GM21723 (cell line): Measurements from ENCODE around the gene TXNDC2.
"Not testable (repeated sequence)": the region's sequence is repeated elsewhere in the genome, so short reads cannot be mapped to it uniquely, and the experiment has no call there.

ENCODE experiments used
- ATAC-seq: cut with Tn5 transposase; IDR thresholded peaks from one replicate; pipeline ENCODE4 v1.9.1; 2021; ENCODE audit warnings: mild to moderate bottlenecking, moderate library complexity; ENCODE audit not compliant: unreplicated experiment

TXNDC2 gene

DNA sequence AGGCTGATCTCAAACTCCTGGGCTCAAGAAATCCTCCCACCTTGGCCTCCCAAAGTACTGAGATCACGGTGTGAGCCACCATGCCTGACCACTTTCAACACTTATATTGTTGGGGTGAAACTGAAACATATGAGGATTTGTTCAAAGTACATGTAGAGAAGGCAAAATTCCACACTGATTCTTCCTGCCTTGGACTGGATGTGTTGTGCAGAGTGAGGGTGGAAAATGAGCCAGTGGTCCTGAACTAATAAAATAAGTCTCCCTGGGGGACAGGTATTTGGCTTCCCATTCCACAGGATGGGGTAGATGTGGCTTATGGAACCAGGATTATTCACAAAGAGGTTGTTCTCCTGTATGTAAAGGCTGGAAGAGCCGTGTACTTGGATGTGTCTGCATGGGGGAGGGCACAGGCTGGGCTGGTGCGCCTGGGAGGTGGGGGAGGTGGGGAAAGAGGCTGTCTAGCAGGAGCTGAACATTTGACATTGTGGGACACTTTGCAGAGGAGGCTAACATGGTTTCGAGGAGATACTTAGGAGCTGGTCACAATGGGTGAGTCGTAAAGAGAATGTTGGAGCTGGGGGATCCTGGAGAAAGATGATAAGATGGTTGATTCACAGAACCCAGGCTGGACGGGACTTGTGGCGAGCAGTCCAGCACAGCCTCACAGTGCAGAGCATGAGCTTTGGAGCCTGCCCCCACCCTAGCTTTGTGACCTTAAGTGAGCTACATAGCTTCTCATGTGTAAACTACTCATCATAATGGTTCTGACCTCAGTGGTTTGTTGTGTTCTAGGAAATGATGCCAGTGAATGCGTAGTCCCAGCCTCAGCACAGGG lies at the start of gene TXNDC2:
Gene TXNDC2, plus strand, starts transcription at position 804 of the 835 bp plus-strand sequence. CDS start 708 bp downstream, outside the sequence.
- no peak for ATAC-seq

DNA sequence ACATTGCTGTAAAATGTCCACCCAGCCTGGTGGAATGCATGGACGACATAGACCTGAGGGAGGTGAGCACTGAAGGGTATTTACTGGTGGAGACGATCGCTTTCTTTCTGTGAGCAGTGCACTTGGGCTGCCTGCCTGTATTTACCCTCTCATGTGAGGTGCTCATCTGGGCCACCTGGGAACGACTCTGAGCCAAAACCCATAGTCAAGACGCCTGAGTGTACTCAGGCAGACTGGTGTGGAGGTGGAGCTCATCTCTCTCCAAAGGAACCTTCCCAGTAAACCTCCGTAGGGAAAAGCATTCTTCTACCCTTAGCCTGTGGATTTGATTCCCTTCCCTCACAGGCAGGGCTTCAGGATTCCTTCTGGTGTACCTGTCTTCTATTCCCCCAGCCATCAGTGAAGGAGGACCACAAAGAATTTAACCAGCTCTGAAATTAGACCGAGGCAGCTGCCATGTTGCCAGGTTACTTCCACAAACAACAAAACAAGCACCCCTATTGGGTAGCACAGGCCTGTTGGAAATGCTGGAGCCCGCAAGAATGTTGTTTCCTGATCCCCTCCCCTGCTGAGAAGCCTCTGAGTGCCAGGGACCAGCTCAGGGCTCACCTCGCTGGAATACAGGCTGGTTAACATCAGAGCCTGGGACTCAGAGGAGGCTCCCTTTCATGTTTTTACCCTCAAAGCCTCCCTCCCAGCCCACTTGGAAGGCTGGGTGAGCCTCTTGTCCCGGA lies 47.5 kb upstream of the TXNDC2 start:
- no peak for ATAC-seq

DNA sequence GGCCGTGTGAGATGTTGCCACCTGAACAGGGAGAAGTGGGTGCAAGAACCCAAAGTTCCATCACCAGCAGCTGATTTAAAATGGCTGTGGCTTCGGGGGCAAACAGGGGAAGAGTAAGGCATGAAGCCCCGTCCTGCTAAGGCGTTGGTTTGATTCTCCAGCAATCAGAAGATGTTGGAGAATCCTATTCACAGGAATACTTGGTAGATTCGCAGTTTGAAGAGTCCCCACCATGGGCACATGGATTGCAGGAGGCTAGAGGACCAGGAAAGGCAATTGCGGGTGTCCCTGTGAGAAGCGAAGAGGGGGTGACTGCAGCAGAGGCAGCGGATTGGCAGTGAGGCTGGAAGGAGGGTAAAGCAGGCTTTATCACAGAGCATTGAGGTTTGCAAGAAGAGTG lies 46.6 kb upstream of the TXNDC2 start:
- ATAC-seq, result no peak

DNA sequence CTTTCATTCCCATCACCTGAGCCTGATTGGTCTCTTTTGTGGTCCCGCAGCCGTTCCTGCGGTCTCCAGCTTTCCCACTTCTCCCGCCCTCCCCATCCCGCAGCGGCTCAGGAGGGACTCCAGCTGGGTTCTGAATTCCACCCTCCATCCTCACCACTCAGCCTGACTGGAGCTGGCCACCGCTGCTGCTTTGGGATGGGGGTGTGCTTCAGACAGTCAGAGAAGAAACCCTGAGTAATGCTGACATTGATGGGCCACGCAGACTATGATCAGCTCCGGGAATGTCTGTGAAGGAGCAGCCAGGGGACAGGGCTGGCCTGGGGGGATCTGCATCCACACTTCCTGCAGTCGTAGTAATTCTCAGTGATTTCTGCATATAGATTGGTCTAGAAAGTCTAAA lies 45.9 kb upstream of the TXNDC2 start:
- ATAC-seq, result no peak

DNA sequence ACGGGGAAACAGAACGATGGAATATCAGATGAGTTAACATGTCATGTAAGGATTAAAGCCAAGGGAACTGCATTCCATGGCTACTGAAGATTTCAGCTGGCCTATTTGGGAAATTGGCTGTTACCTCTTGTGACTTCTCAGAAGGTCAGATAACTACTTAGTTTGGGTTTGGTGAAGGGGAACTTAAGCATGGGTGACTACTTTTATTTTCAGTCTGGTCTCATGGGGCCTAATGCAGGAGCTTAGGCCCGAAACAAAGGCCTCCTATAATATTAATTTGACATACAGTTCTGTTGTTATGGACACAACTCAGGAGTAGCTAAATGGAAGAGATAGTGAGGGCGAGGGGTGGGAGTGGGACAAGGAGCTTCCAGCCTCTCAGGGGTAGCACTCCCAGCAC lies 44.0 kb upstream of the TXNDC2 start:
- ATAC-seq, result no peak

DNA sequence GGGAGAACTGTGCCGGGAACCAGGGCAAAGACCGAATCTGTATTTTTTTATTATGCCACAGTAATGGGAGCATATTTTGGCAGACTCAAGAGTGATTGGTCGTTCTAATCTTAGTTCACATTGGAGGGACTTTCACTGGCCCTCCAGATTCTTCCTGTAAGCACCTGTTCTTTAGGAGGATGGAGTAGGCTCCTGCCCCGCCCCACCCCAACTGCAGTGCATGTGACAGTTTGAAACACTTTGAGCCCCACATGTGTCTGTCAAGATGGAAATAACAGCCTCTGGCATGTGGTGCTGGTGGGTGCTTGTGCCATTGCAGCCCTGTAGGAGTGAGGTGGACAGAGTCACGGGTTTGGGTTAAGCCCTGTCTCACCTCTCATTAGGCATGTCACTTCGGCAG lies 43.3 kb upstream of the TXNDC2 start:
- ATAC-seq, result no peak

DNA sequence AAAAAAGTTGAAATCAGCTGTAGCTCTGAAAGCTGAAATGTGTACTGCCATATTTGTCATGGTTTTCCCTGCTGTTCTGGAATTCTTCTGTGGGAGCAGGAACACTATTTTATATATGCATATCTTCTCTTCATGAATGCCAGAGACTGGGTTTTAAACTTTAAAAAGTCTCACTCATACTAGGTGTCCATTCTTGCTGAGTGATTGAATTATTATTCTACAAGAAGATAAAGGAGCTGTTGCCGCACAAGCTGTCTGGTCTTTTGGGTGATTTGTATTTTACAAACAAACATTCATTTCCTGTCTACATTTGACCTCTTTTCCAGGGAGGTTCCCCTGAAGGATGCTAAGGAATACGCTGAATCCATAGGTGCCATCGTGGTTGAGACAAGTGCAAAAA lies 40.5 kb upstream of the TXNDC2 start:
- ATAC-seq, result no peak

DNA sequence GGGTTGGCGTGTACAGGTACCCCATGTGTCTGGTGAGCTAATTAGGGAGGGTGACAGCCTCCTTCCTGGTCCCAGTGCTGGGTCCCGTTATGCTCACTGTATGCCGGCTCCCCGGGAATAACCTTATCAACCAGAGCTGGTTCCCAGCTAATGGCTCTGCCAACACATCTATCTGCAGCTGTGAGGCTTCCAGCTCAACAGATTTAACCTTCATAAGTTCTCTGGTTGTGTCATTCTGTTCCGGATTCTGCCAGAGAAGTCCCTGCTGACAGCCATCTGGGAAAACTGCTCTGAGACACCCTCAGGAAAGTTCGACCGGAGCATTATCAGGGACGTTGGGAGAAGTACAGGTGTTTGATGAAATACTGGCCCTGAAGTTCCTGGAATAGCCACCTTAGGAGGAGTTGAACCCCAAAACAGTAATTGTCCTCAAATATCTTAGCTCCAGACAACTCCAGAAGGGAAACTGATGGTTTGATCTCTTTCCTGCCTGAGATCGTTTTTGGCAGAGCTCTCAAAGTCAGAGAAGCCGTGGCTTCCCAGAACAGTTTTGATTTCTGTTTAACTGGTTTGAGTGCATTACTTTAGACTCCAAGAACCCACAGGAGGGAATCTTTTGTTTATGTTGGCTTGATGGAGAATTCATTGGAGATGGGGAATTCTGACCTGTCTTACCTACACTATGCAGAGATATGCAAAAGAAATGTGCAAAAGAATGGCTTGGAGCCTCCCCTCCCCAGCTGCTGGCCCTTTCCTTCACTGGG lies 39.4 kb upstream of the TXNDC2 start:
- ATAC-seq, result no peak

DNA sequence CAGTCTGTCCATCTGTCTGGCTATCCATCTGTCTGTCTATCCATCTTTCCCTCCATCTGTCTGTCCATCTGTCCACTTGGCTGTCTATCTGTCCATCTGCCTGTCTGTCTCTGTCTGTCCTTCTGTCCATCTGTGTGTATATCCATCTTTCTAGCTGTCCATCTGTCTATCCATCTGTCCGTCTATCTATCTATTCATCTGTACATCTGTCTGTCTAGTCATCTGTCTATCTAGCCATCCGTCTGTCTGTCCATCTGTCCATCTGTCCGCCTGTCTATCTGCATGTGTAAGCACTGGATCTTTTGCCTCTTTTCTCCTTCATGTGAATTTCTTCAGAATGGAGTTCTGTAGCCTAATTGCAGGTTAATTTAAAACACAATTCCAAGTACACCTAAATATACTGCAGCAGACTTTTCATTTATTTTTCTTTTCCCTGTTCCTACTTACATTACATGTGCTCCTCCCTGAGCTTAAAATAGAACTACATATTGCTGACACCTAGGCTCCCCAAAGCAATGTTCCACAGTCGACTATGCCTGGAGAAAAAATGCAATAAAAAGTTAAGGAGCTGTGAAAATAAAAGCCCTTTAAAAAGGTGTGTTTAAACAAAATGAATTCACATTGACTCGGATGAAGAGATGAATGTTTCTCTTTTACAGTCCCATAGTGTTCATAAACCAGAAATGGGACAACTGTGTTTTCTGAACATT lies 37.4 kb upstream of the TXNDC2 start:
- no peak for ATAC-seq

DNA sequence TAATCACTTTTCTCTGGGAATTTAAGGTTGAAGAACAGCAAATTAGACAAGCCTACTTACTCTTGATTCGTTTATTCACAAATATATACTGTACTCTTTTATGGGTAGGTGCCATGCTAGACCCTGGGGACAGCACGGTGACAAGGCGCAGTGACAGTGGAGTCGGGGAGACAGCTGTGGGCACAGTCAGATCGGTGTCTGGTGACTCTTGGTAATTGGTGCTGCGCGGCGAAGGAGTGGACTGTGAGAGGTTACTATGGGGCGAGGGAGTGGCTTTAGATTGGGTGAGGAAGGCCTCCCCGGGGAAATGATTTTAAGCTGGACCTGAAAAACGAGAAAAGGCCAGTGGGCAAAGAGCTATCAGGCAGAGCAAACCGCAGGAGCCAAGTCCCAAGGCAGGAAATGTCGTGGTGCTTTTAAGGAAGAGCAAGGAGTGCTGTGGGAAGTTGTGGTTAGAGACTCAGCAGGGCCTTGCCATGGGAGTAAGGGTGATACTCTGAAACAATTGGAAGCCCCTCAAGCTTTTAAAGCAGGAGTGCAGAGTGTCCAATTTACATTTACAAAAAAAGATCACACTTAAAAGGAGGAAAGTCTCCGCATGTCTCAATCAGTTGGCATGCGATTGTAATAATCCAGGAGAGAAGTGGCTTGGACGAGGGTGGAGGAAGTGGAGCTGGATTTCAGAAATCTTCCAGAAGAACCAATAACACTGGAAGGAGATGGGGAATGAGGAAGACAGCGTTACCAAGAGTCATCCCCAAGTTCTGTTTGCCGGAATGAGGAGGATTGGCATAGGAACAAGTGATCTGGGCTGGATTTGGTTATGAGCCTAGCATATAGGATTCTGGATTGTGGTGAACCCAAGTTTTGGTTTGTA lies 36.1 kb upstream of the TXNDC2 start:
- ATAC-seq, result no peak

DNA sequence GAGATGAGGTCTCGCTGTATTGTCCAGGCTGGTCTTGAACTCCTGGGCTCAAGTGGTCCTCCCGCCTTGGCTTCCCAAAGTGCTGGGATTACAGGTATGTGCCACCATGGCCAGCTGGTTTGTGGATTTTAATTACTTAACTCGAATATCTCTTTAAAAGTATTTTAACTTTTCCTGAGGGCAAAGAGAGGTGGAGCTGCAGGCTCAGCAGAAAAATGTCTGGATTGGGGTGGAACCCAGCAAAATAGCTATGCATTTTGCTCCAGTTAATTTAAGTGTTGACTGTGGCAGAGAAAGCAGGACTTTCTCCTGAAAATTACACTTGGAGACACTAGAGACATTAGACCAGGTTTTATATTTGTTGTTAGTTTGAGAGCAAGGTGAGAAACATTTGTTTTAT lies 35.5 kb upstream of the TXNDC2 start:
- no peak for ATAC-seq

DNA sequence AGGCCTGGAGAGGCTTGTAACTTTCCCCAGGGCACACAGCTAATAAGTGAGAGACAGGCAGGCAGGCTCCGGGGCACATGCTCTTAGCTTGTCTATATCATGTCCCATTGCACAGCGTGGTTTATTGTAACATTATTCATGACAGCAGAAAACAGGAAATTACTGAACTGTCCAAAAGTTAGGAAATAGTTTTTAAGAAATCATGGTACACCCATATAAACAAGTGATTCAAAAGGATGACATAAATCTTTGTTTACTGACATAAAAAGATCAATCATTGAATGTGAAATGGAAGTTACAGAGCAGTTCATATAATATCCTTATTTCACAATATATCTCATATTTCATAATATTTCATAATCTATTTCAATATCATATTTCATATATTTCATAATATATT lies 34.3 kb upstream of the TXNDC2 start:
- no peak for ATAC-seq

DNA sequence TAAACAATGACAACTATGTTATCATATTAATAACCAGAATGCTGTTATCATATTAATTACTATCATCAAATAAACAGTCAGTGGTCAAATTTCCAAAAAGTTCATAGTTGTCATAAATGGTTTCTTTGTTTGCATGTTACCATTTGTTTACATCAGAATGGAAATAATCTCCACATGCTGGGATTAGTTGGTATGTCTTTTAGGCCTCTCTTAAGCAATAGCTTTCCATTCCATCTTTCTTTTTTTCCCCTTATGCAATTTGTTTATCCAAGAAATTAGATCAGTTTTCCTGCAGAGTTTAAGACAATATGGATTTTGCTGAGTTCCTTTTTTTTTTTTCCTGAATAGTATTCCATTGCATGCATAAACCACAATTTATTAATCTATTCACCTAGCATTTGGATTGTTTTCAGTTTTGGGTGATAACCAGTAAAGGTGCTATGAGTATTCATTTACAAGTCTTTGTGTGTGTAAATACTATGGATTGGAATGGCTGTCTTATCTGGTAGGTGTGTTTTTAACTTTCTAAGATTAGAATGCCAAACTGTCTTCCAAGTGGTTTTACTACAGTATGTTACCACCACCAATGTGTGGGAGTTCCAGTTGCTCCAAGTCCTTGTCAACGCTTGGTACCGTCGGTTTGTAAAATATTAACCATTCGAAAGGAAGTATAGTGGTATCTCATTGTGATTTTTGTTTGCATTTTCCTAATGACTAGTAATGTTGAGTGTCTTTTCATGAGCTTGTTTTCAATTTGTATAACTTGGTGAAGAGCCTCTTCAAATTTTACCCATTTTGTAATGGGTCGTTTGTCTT lies 33.3 kb upstream of the TXNDC2 start:
- ATAC-seq, result no peak

DNA sequence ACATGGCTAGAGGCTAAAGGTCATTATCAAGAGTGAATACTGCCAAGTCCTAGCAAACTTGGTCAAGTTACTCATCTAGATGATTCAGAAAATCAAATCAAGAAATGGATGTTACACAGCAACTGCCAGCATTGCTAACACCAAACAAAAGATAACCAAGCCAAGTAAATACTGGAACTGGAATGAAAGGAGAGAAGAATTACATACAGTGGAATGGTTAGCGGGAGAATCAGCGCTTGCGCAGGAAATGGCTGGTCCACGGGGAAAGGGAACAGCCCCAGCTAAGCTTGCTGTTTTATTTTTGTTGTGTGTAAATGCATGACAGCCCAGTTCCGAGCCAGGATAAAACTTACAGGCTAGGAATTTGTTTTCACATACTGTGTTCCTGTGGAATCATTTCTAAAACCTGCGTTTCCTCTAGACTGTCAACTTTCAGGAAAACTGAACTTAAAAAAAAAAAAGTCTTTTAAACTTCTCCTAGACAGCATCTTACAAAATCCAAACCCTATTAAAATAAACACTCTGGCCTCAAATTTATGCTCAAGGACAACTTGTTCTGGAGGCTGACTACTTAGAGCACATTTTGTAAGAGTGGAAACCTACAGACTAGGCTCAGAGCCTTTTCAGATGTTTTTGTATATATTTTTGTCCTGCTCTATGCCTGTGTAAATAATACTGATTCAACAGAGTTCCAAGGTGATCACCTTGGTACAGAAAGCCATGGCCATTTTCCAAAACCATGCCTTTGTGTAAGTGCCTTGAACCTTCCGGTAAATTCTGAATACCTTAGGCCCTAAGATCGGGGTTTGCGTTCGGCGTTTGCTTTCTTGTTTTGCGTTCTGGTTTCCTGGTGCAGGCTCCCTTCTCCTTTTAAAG lies 30.7 kb upstream of the TXNDC2 start:
- ATAC-seq, result no peak

DNA sequence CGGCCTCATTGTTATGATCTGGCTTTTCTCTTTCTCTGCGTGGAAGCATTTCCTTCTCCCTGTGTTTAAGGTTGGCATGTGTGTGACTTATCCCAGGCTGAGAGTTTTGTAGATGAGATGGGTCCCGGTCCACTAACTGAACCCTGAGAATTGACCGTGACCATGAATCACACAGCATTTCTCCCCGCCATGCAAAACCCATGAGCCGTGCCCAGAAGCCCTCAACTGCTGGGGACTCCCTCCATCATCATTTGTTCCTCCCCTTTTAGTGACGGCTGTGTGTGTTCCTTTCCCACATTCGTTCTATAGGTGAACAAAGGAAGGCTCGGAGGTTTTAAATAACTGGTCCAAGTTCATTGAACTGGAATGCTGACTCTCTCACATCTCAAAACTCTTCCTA lies 30.1 kb upstream of the TXNDC2 start:
- no peak for ATAC-seq

DNA sequence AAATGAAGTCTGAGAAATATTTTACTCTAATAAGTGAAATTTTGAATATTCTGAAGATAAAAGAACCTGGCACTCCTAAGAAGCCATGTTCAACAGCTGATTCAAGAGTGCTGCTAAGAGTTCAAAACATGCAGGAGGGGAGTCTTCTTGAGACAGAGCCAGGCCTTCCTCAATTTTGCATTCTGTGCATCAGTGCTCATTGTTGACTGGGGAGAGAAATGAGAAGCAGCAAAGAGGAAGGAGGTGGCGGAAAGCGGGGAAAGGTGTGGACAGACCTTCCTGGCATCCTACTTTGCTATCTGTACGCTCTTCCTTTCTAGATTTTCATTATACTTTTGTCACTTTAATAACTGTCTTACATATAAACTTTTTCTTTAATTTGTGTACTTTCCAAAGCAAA lies 29.7 kb upstream of the TXNDC2 start:
- no peak for ATAC-seq

DNA sequence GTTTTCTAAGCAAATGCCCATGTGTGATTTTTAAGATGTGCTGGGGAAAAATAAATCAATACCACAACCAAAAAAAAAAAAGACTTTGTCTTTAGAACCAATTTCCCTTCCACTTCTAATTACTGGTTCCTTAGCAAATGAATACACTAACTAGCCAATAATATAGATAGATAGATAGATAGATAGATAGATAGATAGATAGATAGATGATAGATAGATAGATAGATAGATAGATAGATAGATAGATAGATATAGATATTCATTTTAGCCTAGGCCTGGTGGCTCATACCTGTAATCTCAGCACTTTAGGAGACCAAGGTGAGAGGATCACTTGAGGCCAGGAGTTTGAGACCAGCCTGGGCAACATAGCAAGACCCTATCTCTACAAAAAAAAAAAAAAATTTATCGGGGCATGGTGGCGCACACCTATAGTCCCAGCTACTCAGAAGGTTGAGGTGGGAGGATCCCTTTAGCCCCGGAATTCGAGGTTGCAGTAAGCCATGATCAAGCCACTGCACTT lies 28.2 kb upstream of the TXNDC2 start:
- ATAC-seq, result not testable (repeated sequence)

DNA sequence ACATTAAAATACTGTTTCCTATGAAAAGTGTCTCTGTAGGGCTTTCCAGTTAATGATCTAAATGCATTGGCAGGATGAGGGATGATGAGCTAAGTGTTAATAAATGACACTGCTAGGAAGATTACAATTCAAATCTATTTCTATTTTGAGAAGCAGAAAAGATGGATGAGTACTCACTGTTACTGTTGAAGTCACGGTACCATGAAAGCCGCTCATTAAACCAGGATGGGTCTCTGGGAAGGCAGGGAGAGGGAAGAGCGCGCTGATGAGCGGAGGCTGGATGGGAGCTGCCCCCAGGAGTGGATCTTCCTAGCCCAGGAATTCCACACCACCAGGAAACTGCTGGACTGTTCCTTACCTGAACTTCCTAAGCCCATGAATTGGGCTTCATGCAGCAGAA lies 27.1 kb upstream of the TXNDC2 start:
- no peak for ATAC-seq
